ENCODE measurements around the gene GLOD5. TPM values are rescaled to one million over a fixed set of nuclear protein-coding genes. Genes with fewer than 3 reads are reported as not detected.

Gene GLOD5
- total and polyA plus RNA-seq, 2 of the 4 experiments (the other 2 are of a cell fraction), result not detected

- no peaks in the 10 kb centered on the region for H4K20me1 ChIP-seq (ENCODE audit: insufficient read depth, low read length)
- H2BK120ac ChIP-seq (ENCODE audit: low read depth, low read length), result no peak overlapping the region
- no peak overlapping the region for H3K4me3 ChIP-seq (ENCODE audit: insufficient read depth, low read depth, low read length)
- CTCF ChIA-PET, result no interaction called here
- H4K8ac ChIP-seq (ENCODE audit: low read depth in 2 of 2, low read length in 2 of 2), result no peak overlapping the region
- intact Hi-C loops (cut with micrococcal nuclease), result no loop called here
- BruUV-seq (replicated peaks), result no TSS peak
- H2AFZ ChIP-seq (replicated peaks; ENCODE audit: low read length, poor library complexity), result no peak overlapping the region
- H2BK15ac ChIP-seq (ENCODE audit: low read depth, low read length), result no peak overlapping the region
- H3K27ac ChIP-seq (ENCODE audit: insufficient read depth, low read length), result no peak overlapping the region
- no peak overlapping the region for H3K23ac ChIP-seq (ENCODE audit: low read depth, low read length)
- H2AK5ac ChIP-seq (ENCODE audit: low read depth, low read length), result no peak overlapping the region
- peaks cover 5% of the 10 kb centered on the region; the same call in 1 of the 2 replicates for H3K27me3 ChIP-seq (ENCODE audit: control insufficient read depth, insufficient read depth, low read length)
- dilution Hi-C loops (cut with HindIII; ENCODE audit: low sequenced_read_pairs, unreplicated experiment), result no loop called here
- no peak for DNase-seq
- POLR2A ChIA-PET (ENCODE audit: unreplicated experiment), result no interaction called here
- no peak overlapping the region for H3K4ac ChIP-seq (ENCODE audit: low read depth, low read length)
- H3K18ac ChIP-seq (ENCODE audit: low read depth, low read length), result no peak overlapping the region
- no peak overlapping the region for H3K14ac ChIP-seq (replicated peaks; ENCODE audit: low read depth, low read length)
- H4K91ac ChIP-seq (ENCODE audit: insufficient read depth, low read depth, low read length), result no peak overlapping the region
- no peak for ATAC-seq (ENCODE audit: low read depth)
- no peaks in the 10 kb centered on the region for H3K9me3 ChIP-seq (ENCODE audit: control insufficient read depth, insufficient read depth, low read length)
- no peaks in the 10 kb centered on the region for H3K79me1 ChIP-seq (ENCODE audit: low read depth in 1 of 2, low read length in 2 of 2)
- no peaks in the 10 kb centered on the region for H3K4me1 ChIP-seq (ENCODE audit: control insufficient read depth, insufficient read depth, low read length)
- H3K9ac ChIP-seq (ENCODE audit: low read depth, low read length), result no peak overlapping the region
- no peak overlapping the region for H4K5ac ChIP-seq (ENCODE audit: low read depth, low read length)
- 42% methylated on average over 3 of the region's 4 CpGs; no CpG with 5 or more reads in 1 of the 2 experiments for WGBS, 2 experiments (ENCODE audit: extremely low coverage in 2 of 2, insufficient read length in 1 of 2)
- H3K56ac ChIP-seq (ENCODE audit: extremely low read depth, insufficient read depth, low read length), result no peak overlapping the region
- H2AK9ac ChIP-seq (replicated peaks; ENCODE audit: low read depth, low read length, poor library complexity), result no peak overlapping the region
- in situ Hi-C loops (cut with MboI; ENCODE audit: low sequenced_read_pairs), result no loop called here
- no peaks in the 10 kb centered on the region for H3K36me3 ChIP-seq (ENCODE audit: control insufficient read depth, insufficient read depth, low read length)
- TF ChIP-seq RFX5 (IDR thresholded peaks at IDR 0.05; ENCODE audit: low read depth, low read length), result no peak
- no peak overlapping the region for H2BK5ac ChIP-seq (ENCODE audit: low read depth, low read length, poor library complexity, severe bottlenecking)
- no peaks in the 10 kb centered on the region for H3K9me1 ChIP-seq (ENCODE audit: insufficient read depth, low read length)
- no peak overlapping the region for H2BK20ac ChIP-seq (ENCODE audit: low read depth, low read length)
- no peak overlapping the region for H3K4me2 ChIP-seq (ENCODE audit: low read depth, low read length)
Measured at GRCh38 chrX:48720577-48721250, 40.8 kb upstream of the GLOD5 start.
